ENCODE data around the gene OGDH.
A peak's percentile ranks its signal among the peaks of the same experiment; 100 is the strongest.

Gene OGDH

DNA sequence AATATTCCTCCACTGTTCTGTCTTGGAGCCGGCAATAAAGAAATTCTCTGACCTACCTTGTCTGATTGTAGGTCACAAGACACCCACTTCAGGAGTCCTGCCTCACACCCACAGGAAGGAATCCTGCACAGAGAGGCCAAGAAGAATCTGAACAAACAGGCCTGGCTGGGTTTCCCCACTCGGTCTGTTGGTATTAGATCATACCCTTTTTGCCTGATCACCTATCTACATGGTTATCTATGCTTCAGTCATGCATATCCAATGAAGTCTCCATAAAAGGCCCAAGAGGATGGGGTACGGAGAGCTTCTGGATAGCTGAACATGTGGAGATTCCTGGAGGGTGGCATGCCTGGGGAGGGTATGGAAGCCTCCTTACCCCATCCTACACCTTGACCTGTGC, 12.3 kb downstream of the OGDH start:
- TF ChIP-seq CTCF (IDR thresholded peaks at IDR 0.05) = no peak
- Mint-ChIP-seq H3K27ac (no peak overlapping the region), H3K27me3 (ENCODE audit: low read depth, poor library complexity) (no peaks in the 10 kb centered on the region), H3K4me3 (no peak overlapping the region), H3K36me3 (ENCODE audit: low read depth) (peaks cover 17% of the 10 kb centered on the region), H3K4me1 (peaks cover 38% of the 10 kb centered on the region), H3K9me3 (no peaks in the 10 kb centered on the region)
- DNase-seq = no peak

- no peak overlapping the region for H3K4me3 Mint-ChIP-seq
- H3K36me3 Mint-ChIP-seq (ENCODE audit: low read depth) = peaks cover 24% of the 10 kb centered on the region
- no peaks in the 10 kb centered on the region for H3K27me3 Mint-ChIP-seq (ENCODE audit: low read depth, poor library complexity)
- H3K4me1 Mint-ChIP-seq = peaks cover 26% of the 10 kb centered on the region
- no peak for DNase-seq
- no peaks in the 10 kb centered on the region for H3K9me3 Mint-ChIP-seq
- TF ChIP-seq CTCF (IDR thresholded peaks at IDR 0.05) = no peak
- H3K27ac Mint-ChIP-seq = peak overlapping the region; percentile 69
These were observed 14.8 kb downstream of the OGDH start for GRCh38 chr7:44621034-44621749.

GRCh38 chr7:44621750-44622103, 15.3 kb downstream of the OGDH start:
- peaks cover 24% of the 10 kb centered on the region for H3K36me3 Mint-ChIP-seq (ENCODE audit: low read depth)
- H3K4me1 Mint-ChIP-seq = peaks cover 26% of the 10 kb centered on the region
- no peak for DNase-seq
- no peaks in the 10 kb centered on the region for H3K27me3 Mint-ChIP-seq (ENCODE audit: low read depth, poor library complexity)
- H3K4me3 Mint-ChIP-seq = no peak overlapping the region
- no peaks in the 10 kb centered on the region for H3K9me3 Mint-ChIP-seq
- TF ChIP-seq CTCF (IDR thresholded peaks at IDR 0.05) = no peak
- peak overlapping the region; percentile 69 for H3K27ac Mint-ChIP-seq

DNA sequence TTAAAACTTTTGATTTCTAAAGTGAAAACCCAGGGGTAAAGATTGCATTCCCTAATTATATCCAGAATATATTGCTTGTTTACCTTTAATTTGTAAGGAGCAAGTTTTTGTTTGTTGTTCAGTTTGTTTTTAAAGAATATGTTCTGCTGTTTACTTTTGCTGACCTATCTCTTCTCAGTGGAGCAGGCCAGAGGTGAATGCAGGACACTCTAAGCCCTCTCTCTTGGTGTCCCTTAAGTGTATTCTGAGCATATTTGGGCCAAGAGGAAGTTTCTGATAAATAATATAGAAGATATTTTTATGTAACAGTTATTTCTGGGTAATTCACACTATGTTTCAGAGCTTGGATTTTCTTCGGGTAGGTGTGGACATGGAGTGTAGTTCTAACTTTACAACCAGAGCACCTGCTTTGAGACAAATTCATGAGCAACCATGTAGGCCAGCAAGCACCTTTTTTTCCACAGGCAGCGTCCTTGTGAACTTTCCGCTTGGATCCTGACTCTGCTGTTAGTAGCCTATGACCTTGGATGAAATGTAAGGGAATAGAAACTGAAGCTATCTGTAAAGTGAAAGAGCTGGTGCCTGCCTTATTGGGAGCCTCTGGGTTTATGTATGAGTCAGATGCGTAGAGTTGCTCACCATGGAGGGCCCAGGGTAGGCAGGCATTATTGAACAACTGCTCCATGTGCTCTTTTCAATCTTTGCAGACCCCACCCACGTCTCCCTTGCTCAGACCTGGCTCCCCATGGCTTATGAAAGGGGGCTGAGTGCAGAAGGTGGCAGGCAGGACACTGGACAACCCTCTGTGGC, 16.1 kb downstream of the OGDH start:
- H3K27me3 Mint-ChIP-seq (ENCODE audit: low read depth, poor library complexity) = no peaks in the 10 kb centered on the region
- TF ChIP-seq CTCF (IDR thresholded peaks at IDR 0.05) = no peak
- peaks cover 23% of the 10 kb centered on the region for H3K4me1 Mint-ChIP-seq
- H3K36me3 Mint-ChIP-seq (ENCODE audit: low read depth) = peaks cover 24% of the 10 kb centered on the region
- no peaks in the 10 kb centered on the region for H3K9me3 Mint-ChIP-seq
- DNase-seq = no peak
- peak overlapping the region; percentile 57 for H3K27ac Mint-ChIP-seq
- no peak overlapping the region for H3K4me3 Mint-ChIP-seq

DNA sequence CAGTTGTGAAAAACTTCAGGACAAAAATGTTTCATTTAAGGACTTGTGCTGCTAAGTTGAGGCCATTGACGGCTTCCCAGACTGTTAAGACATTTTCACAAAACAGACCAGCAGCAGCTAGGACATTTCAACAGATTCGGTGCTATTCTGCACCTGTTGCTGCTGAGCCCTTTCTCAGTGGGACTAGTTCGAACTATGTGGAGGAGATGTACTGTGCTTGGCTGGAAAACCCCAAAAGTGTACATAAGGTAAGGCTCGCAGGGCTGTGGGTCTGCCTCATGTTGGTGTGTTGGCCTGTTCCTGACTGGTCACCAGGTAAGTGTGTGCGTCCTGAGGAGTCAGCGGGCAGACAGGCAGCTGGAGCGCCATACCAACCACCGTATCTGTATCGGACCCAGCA, 17.9 kb downstream of the OGDH start:
- no peak for DNase-seq
- Mint-ChIP-seq H3K4me1 (peaks cover 10% of the 10 kb centered on the region), H3K4me3 (no peak overlapping the region), H3K36me3 (ENCODE audit: low read depth) (peaks cover 22% of the 10 kb centered on the region), H3K27ac (no peak overlapping the region), H3K9me3 (no peaks in the 10 kb centered on the region), H3K27me3 (ENCODE audit: low read depth, poor library complexity) (no peaks in the 10 kb centered on the region)
- TF ChIP-seq CTCF (IDR thresholded peaks at IDR 0.05) = no peak

Measured in nephron progenitor cell (in vitro differentiated cells).